Upper lobe of right lung (tissue), 1 donor: ENCODE data around the gene PRDX5. TPM values are rescaled to one million over a fixed set of nuclear protein-coding genes. Genes with fewer than 3 reads are reported as not detected.

Experiments used
- ATAC-seq: fragments of 200-7000 bp; cut with Tn5 transposase; one replicate; pipeline ENCODE4 v1.9.1; 2020; ENCODE audit warnings: mild to moderate bottlenecking, moderate library complexity
- DNase-seq: peaks from one replicate; pipeline ENCODE4 v3.0.0-alpha.2; 2020
- H3K27ac ChIP-seq: fragments of 200-600 bp; one replicate; pipeline ENCODE4 v1.8.0; 2022
- H3K27me3 ChIP-seq: fragments of 200-600 bp; one replicate; pipeline ENCODE4 v1.8.0; 2022; ENCODE audit warnings: mild to moderate bottlenecking
- H3K36me3 ChIP-seq: fragments of 200-600 bp; one replicate; pipeline ENCODE4 v1.8.0; 2022
- H3K4me1 ChIP-seq: fragments of 200-600 bp; one replicate; pipeline ENCODE4 v1.8.0; 2022
- H3K4me3 ChIP-seq: fragments of 200-600 bp; one replicate; pipeline ENCODE4 v1.8.0; 2022; ENCODE audit warnings: mild to moderate bottlenecking
- H3K9me3 ChIP-seq: fragments of 200-600 bp; one replicate; pipeline ENCODE4 v1.8.0; 2022
- CTCF ChIP-seq: fragments of 200-600 bp; IDR thresholded peaks from one replicate; pipeline ENCODE4 v1.8.0; 2022; ENCODE audit warnings: antibody characterized with exemption
- intact Hi-C: fragments of 100-400 bp; cut with DNase I; formaldehyde crosslinking; loops from one replicate; pipeline ENCODE4 v1.11.0; 2022
- total RNA-seq: library from RNA; stranded (reverse); fragmentation: NEBNext Ultra II Directional; extraction: Animal tissue kit (Norgen Biotek cat#: 25700); gene quantifications from one replicate; pipeline ENCODE4 v1.2.1, GENCODE V29; 2021
- donor health status: DM: no; HTN: yes; CAD: no; lungs with severe emphysema.

The PRDX5 gene
- total RNA-seq, 1 donor from 2014 or later: 176 TPM

GRCh38 chr11:64284962-64285884 is 32.7 kb upstream of the PRDX5 start, which contains the start of gene GPR137:
TSS of gene GPR137 (plus strand) at chr11:64285848. CDS start at chr11:64286525, 677 bp downstream.
- Histone ChIP-seq H3K9me3 (no peaks in the 10 kb centered on the region), H3K27ac (peak within 1 kb of the TSS; percentile 95), H3K4me3 (peak within 1 kb of the TSS; percentile 96), H3K36me3 (peaks cover 10% of the 10 kb centered on the region), H3K4me1 (peaks cover 27% of the 10 kb centered on the region), H3K27me3 (no peaks in the 10 kb centered on the region)
- ATAC-seq: peak; percentile 80
- peak; percentile 94 for DNase-seq
- no peak for TF ChIP-seq CTCF
- intact Hi-C loops: no loop called here

GRCh38 chr11:64285885-64286800 is 31.8 kb upstream of the PRDX5 start:
- Histone ChIP-seq H3K4me1 (peaks cover 27% of the 10 kb centered on the region), H3K27me3 (peaks cover 7% of the 10 kb centered on the region), H3K9me3 (no peaks in the 10 kb centered on the region), H3K4me3 (peak overlapping the region; percentile 96), H3K36me3 (peaks cover 10% of the 10 kb centered on the region), H3K27ac (peak overlapping the region; percentile 95)
- intact Hi-C loops: no loop called here
- no peak for TF ChIP-seq CTCF
- ATAC-seq (no peak), DNase-seq (no peak)

GRCh38 chr11:64286801-64287159 is 31.1 kb upstream of the PRDX5 start:
- Histone ChIP-seq H3K4me3 (no peak overlapping the region), H3K4me1 (peaks cover 25% of the 10 kb centered on the region), H3K27ac (no peak overlapping the region), H3K9me3 (no peaks in the 10 kb centered on the region), H3K36me3 (peaks cover 9% of the 10 kb centered on the region), H3K27me3 (peaks cover 13% of the 10 kb centered on the region)
- no peak for TF ChIP-seq CTCF
- ATAC-seq (no peak), DNase-seq (no peak)
- intact Hi-C loops: no loop called here

- Histone ChIP-seq H3K9me3 (no peaks in the 10 kb centered on the region), H3K27me3 (peaks cover 24% of the 10 kb centered on the region), H3K4me1 (peaks cover 23% of the 10 kb centered on the region), H3K36me3 (no peaks in the 10 kb centered on the region), H3K27ac (no peak overlapping the region), H3K4me3 (no peak overlapping the region)
- intact Hi-C loops: no loop called here
- no peak for TF ChIP-seq CTCF
- DNase-seq (no peak), ATAC-seq (no peak)
Measured at GRCh38 chr11:64287676-64288352, 30.1 kb upstream of the PRDX5 start.

GRCh38 chr11:64288353-64288750 is 29.6 kb upstream of the PRDX5 start:
- intact Hi-C loops: no loop called here
- no peak for DNase-seq
- Histone ChIP-seq H3K27ac (no peak overlapping the region), H3K27me3 (peaks cover 29% of the 10 kb centered on the region), H3K4me3 (no peak overlapping the region), H3K36me3 (no peaks in the 10 kb centered on the region), H3K4me1 (peaks cover 18% of the 10 kb centered on the region), H3K9me3 (no peaks in the 10 kb centered on the region)
- TF ChIP-seq CTCF: no peak
- no peak for ATAC-seq
